K562 (cell line): ENCODE measurements around the gene SCLY. TPM values are rescaled to one million over a fixed set of nuclear protein-coding genes. Genes with fewer than 3 reads are reported as not detected.
A peak's percentile ranks its signal among the peaks of the same experiment; 100 is the strongest.

ENCODE experiments used
- AFF4 ChIP-seq: sonication (generic); formaldehyde crosslinking; IDR thresholded peaks from 2 replicates; pipeline ENCODE4 v1.8.0; 2023; ENCODE audit warnings: mild to moderate bottlenecking, missing genetic modification reagents
- BCOR ChIP-seq: fragments of 450-650 bp; IDR thresholded peaks from 2 replicates; pipeline ENCODE4 v1.6.1; 2016
- CBX1 ChIP-seq: sonication (generic); IDR thresholded peaks from 2 replicates; pipeline ENCODE4 v1.6.1; 2016; ENCODE audit warnings: antibody characterized with exemption, low read depth, mild to moderate bottlenecking
- CREM ChIP-seq: IDR thresholded peaks from 2 replicates; pipeline ENCODE4 v1.6.1; 2014; ENCODE audit warnings: antibody characterized with exemption, low read depth
- CTCF ChIP-seq, 3 experiments: IDR thresholded peaks in 2 of 3; conservative IDR thresholded peaks in 1 of 3; 2 replicates each; pipeline ENCODE4 v1.5.1; 2011 to 2012; ENCODE audit warnings: low read length in 3 of 3, mild to moderate bottlenecking in 3 of 3, control low read depth in 2 of 3, improper control_type of control experiment in 1 of 3, inconsistent platforms in 1 of 3, low read depth in 1 of 3, mixed read lengths in 1 of 3, moderate library complexity in 1 of 3; ENCODE audit not compliant: insufficient read depth in 2 of 3
- EP300 ChIP-seq: IDR thresholded peaks from 2 replicates; pipeline ENCODE4 v1.6.1; 2012; ENCODE audit warnings: low read length, improper control_type of control experiment
- FOXJ2 ChIP-seq: fragments of 200-800 bp; sonication (Bioruptor generic); IDR thresholded peaks from 2 replicates; pipeline ENCODE4 v1.6.1; 2016; ENCODE audit warnings: missing genetic modification characterization, missing compliant biosample characterization
- GTF2F1 ChIP-seq: IDR thresholded peaks from 2 replicates; pipeline ENCODE4 v1.6.1; 2011; ENCODE audit warnings: low read depth, low read length, improper control_type of control experiment
- HDAC1 ChIP-seq, 2 experiments: fragments of 450-650 bp; IDR thresholded peaks; 2 replicates each; pipeline ENCODE4 v1.6.1; 2016 to 2017; ENCODE audit warnings: inconsistent platforms in 1 of 2, mild to moderate bottlenecking in 1 of 2, moderate library complexity in 1 of 2
- KDM2B ChIP-seq: fragments of 250-450 bp; sonication (Bioruptor Pico); IDR thresholded peaks from 2 replicates; pipeline ENCODE4 v1.8.0; 2021; ENCODE audit warnings: mild to moderate bottlenecking, moderate library complexity
- NEUROD1 ChIP-seq: fragments of 150-350 bp; IDR thresholded peaks from 2 replicates; pipeline ENCODE4 v1.6.1; 2014; ENCODE audit warnings: borderline replicate concordance, low read length, low read depth; ENCODE audit not compliant: partially characterized antibody
- NFE2L1 ChIP-seq: fragments of 450-650 bp; IDR thresholded peaks from 2 replicates; pipeline ENCODE4 v1.6.1; 2016; ENCODE audit warnings: missing genetic modification characterization, low read depth, mild to moderate bottlenecking, missing compliant biosample characterization, moderate library complexity, borderline replicate concordance
- NFIC ChIP-seq: fragments of 450-650 bp; IDR thresholded peaks from 2 replicates; pipeline ENCODE4 v1.6.1; 2017; ENCODE audit warnings: mild to moderate bottlenecking, inconsistent platforms
- TCF7 ChIP-seq: sonication (generic); IDR thresholded peaks from 2 replicates; pipeline ENCODE4 v1.6.1; 2016; ENCODE audit warnings: antibody characterized with exemption, borderline replicate concordance
- WHSC1 ChIP-seq: IDR thresholded peaks from one replicate; pipeline ENCODE4 v1.6.1; 2012; ENCODE audit warnings: low read length, control low read depth, inconsistent platforms
- ZNF239 ChIP-seq: fragments of 250-450 bp; sonication (Bioruptor Pico); IDR thresholded peaks from 2 replicates; pipeline ENCODE4 v1.4.0; 2020; ENCODE audit warnings: mild to moderate bottlenecking
- ZNF699 ChIP-seq: fragments of 250-450 bp; sonication (Bioruptor Pico); IDR thresholded peaks from 2 replicates; pipeline ENCODE4 v1.8.0; 2021; ENCODE audit warnings: mild to moderate bottlenecking, moderate library complexity; ENCODE audit not compliant: insufficient replicate concordance
- ZNF780A ChIP-seq: fragments of 250-450 bp; sonication (Bioruptor Pico); IDR thresholded peaks from 2 replicates; pipeline ENCODE4 v1.5.0; 2021; ENCODE audit warnings: mild to moderate bottlenecking
- polyA plus RNA-seq, 8 experiments: library from polyadenylated mRNA; depleted of rRNA in 4 of 8; stranded (reverse) in 5 of 8; unstranded in 3 of 8; fragments of >200 nt; fragmentation: Nextera tagmentation in 2 of 8; fragmentation: Illumina TruSeq in 1 of 8; extraction: Ambion mirVana in 2 of 8; extraction: Trizol in 1 of 8; gene quantifications; 2 replicates each; pipeline versions ENCODE4 v1.2.1 to v1.2.3, GENCODE V29; 2011 to 2014; ENCODE audit warnings: inconsistent platforms in 1 of 8, missing spikeins in 1 of 8
- total RNA-seq, 7 experiments: library from RNA; depleted of rRNA in 6 of 7; stranded (reverse); fragments of >200 nt in 6 of 7; fragmentation: Illumina TruSeq in 2 of 7; extraction: Trizol in 2 of 7; gene quantifications; 2 replicates each; pipeline versions ENCODE4 v1.2.1 to v1.2.3, GENCODE V29; 2011 to 2021; ENCODE audit warnings: low replicate concordance in 1 of 7
- TF ChIP-seq, protein P1 (sequence below): sonication (generic); formaldehyde crosslinking; IDR thresholded peaks from 2 replicates; pipeline ENCODE4 v1.8.1; 2023; ENCODE audit warnings: mild to moderate bottlenecking, missing genetic modification reagents, moderate library complexity
- TF ChIP-seq, protein P2 (sequence below), 2 experiments: fragments of 450-650 bp in 1 of 2; sonication (generic) in 1 of 2; formaldehyde crosslinking; conservative IDR thresholded peaks; 2 replicates each; pipeline versions ENCODE4 v1.4.0 to v1.8.1; 2020 to 2022; ENCODE audit warnings: mild to moderate bottlenecking in 1 of 2, missing genetic modification reagents in 1 of 2

SCLY gene
- total and polyA plus RNA-seq, 9 of the 15 experiments (the other 6 are each of a cell fraction or from before 2014, with no cell fraction given): 2.6 to 32.2 (median 21.1) TPM

DNA sequence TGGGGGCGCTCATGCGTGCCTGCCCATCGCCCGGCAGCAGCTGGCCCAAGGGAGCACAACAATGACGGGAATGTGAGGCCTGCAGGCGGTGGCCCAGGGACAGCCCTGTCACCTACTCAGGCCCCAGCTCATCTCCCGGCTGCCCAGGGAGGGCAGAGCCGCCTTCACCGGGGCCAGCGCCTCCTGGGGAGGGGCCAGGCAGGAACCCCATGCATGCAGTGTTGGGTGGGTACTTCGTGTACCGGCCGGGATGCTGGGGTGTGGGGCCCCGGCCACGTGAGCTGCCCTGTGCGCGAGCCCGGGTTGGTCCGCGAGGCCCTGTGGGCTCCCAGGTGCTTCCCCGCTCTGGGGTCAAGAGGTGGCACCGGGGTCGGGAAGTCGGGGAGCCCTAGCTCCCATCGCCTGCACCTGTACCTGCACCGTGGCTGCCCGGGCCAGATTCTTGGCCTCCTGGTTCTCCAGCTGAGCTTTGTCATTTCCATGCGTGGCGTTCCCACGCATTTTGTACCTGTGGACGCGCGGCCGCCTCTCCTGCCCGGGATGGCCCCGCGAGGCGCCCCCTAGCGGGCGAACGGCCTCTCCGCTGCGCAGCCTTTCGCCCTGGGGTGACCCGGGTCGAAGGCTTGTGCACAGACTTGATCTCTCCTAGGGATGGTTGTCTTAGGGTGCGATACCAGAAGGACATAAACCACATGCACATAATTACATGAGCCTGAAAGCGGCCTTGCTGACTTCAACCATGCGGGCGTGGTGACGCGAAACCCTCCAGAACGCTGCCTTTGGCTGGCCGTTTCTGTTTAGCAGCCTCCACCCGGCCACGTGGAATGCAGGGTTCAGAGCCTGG is 78.6 kb downstream of the SCLY start (continued):
- TF ChIP-seq NEUROD1 (peak; percentile 20), NFE2L1 (no peak), ZNF239 (no peak), ZNF780A (CRISPR knock-in tag) (no peak), WHSC1 (no peak), BCOR (no peak), CTCF (IDR thresholded peaks at IDR 0.05 in 2 of 3, conservative IDR thresholded peaks at IDR 0.05 in 1 of 3; ENCODE audit: insufficient read depth in 2 of 3, low read depth in 1 of 3, low read length in 3 of 3) (peak; percentile 68 to 86 (median 80)), HDAC1 (IDR thresholded peaks at IDR 0.05) (0 out of 4 replicates have a peak, but pooled peaks of 1 of the 2 experiments have one; percentile 38), TCF7 (0 out of 2 replicates have a peak, but pooled peaks have one; percentile 12), GTF2F1 (no peak), CBX1 (no peak), AFF4 (CRISPR knock-in tag) (no peak), EP300 (no peak), CREM (0 out of 2 replicates have a peak, but pooled peaks have one; percentile 25), FOXJ2 (tag) (no peak), KDM2B (CRISPR knock-in tag) (0 out of 2 replicates have a peak, but pooled peaks have one; percentile 52), NFIC (no peak), ZNF699 (CRISPR knock-in tag) (no peak)
- TF ChIP-seq, protein P1, sequence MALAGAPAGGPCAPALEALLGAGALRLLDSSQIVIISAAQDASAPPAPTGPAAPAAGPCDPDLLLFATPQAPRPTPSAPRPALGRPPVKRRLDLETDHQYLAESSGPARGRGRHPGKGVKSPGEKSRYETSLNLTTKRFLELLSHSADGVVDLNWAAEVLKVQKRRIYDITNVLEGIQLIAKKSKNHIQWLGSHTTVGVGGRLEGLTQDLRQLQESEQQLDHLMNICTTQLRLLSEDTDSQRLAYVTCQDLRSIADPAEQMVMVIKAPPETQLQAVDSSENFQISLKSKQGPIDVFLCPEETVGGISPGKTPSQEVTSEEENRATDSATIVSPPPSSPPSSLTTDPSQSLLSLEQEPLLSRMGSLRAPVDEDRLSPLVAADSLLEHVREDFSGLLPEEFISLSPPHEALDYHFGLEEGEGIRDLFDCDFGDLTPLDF: no peak
- TF ChIP-seq, protein P2, sequence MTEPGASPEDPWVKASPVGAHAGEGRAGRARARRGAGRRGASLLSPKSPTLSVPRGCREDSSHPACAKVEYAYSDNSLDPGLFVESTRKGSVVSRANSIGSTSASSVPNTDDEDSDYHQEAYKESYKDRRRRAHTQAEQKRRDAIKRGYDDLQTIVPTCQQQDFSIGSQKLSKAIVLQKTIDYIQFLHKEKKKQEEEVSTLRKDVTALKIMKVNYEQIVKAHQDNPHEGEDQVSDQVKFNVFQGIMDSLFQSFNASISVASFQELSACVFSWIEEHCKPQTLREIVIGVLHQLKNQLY (CRISPR knock-in tag; conservative IDR thresholded peaks at IDR 0.05): no peak
